ENCODE data around the gene KTN1. TPM values are rescaled to one million over a fixed set of nuclear protein-coding genes. Genes with fewer than 3 reads are reported as not detected.

The KTN1 gene
- total and polyA plus RNA-seq, 7 donors = 218 to 607 (median 279) TPM

- 91 to 95% (median 94%) methylated on average over 4 of the region's 4 CpGs for WGBS, 3 donors
- TF ChIP-seq CTCF (IDR thresholded peaks at IDR 0.05) = no peak
- no peak for ATAC-seq
- H3K27me3 ChIP-seq (ENCODE audit: insufficient read depth in 3 of 3, low read length in 2 of 3) = no peaks in the 10 kb centered on the region
- no peaks in the 10 kb centered on the region for H3K4me1 ChIP-seq
- H3K4me3 ChIP-seq = no peak overlapping the region
- no peak overlapping the region for H3K27ac ChIP-seq
- intact Hi-C loops (cut with DNase I) = no loop called here
- H3K36me3 ChIP-seq (ENCODE audit: insufficient read depth in 1 of 2, low read depth in 1 of 2) = peaks cover 0 to 4% of the 10 kb centered on the region in 2 donors
- DNase-seq = no peak
- no peaks in the 10 kb centered on the region for H3K9me3 ChIP-seq
Observed at GRCh38 chr14:55698051-55698450, 118.0 kb downstream of the KTN1 start.

- no peak for TF ChIP-seq CTCF (IDR thresholded peaks at IDR 0.05)
- Histone ChIP-seq H3K4me1 (no peaks in the 10 kb centered on the region), H3K36me3 (ENCODE audit: insufficient read depth in 1 of 2, low read depth in 1 of 2) (peaks cover 0 to 4% of the 10 kb centered on the region in 2 donors), H3K9me3 (no peaks in the 10 kb centered on the region), H3K27me3 (ENCODE audit: insufficient read depth in 3 of 3, low read length in 2 of 3) (no peaks in the 10 kb centered on the region), H3K27ac (no peak overlapping the region), H3K4me3 (no peak overlapping the region)
- DNase-seq (no peak), ATAC-seq (no peak)
- intact Hi-C loops (cut with DNase I) = loop anchor here (10.0 kb wide), 2 partner anchors 415 to 765 kb away; partner anchors contain the start of gene PELI2 (in 1 of the 2)
- 81 to 86% (median 86%) methylated on average over 7 of the region's 7 CpGs for WGBS, 3 donors
Observed at GRCh38 chr14:55699131-55700057, 119.4 kb downstream of the KTN1 start.

- no peak for DNase-seq
- no peak overlapping the region for H3K27ac ChIP-seq
- 97 to 100% (median 99%) methylated on average over 1 of the region's 1 CpG for WGBS, 3 donors
- no peak overlapping the region for H3K4me3 ChIP-seq
- TF ChIP-seq CTCF (IDR thresholded peaks at IDR 0.05) = no peak
- intact Hi-C loops (cut with DNase I) = loop anchor here (10.0 kb wide), 2 partner anchors 413 to 763 kb away; partner anchors contain the start of gene PELI2 (in 1 of the 2)
- no peaks in the 10 kb centered on the region for H3K27me3 ChIP-seq (ENCODE audit: insufficient read depth in 3 of 3, low read length in 2 of 3)
- peaks cover 0 to 9% of the 10 kb centered on the region in 2 donors for H3K36me3 ChIP-seq (ENCODE audit: insufficient read depth in 1 of 2, low read depth in 1 of 2)
- H3K4me1 ChIP-seq = peaks cover 12% of the 10 kb centered on the region
- ATAC-seq = no peak
- H3K9me3 ChIP-seq = no peaks in the 10 kb centered on the region
Observed at GRCh38 chr14:55701638-55702037, 121.6 kb downstream of the KTN1 start.

GRCh38 chr14:55702511-55702910 lies 122.5 kb downstream of the KTN1 start:
- H3K27ac ChIP-seq = no peak overlapping the region
- intact Hi-C loops (cut with DNase I) = loop anchor here (10.0 kb wide), 2 partner anchors 412 to 762 kb away; partner anchors contain the start of gene PELI2 (in 1 of the 2)
- ATAC-seq (no peak), DNase-seq (no peak)
- no peak for TF ChIP-seq CTCF (IDR thresholded peaks at IDR 0.05)
- peaks cover 12% of the 10 kb centered on the region for H3K4me1 ChIP-seq
- H3K36me3 ChIP-seq (ENCODE audit: insufficient read depth in 1 of 2, low read depth in 1 of 2) = peaks cover 0 to 9% of the 10 kb centered on the region in 2 donors
- WGBS, 3 donors = 80 to 88% (median 86%) methylated on average over 6 of the region's 6 CpGs
- no peak overlapping the region for H3K4me3 ChIP-seq
- no peaks in the 10 kb centered on the region for H3K27me3 ChIP-seq (ENCODE audit: insufficient read depth in 3 of 3, low read length in 2 of 3)
- no peaks in the 10 kb centered on the region for H3K9me3 ChIP-seq

Measured in psoas muscle (tissue), 8 donors.